Kidney epithelial cell (primary cell): ENCODE data around the gene XCL1. TPM values are rescaled to one million over a fixed set of nuclear protein-coding genes. Genes with fewer than 3 reads are reported as not detected.
A peak's percentile ranks its signal among the peaks of the same experiment; 100 is the strongest.
"Not testable (repeated sequence)": the region's sequence is repeated elsewhere in the genome, so short reads cannot be mapped to it uniquely, and the experiment has no call there.

Source experiments
- DNase-seq: peaks from one replicate; pipeline ENCODE4 v3.0.0-alpha.2; 2010; ENCODE audit warnings: low read depth
- H3K27me3 ChIP-seq: 2 replicates; pipeline ENCODE4 v1.6.0; 2011; ENCODE audit warnings: low read length; ENCODE audit not compliant: control insufficient read depth, insufficient read depth
- H3K36me3 ChIP-seq: 2 replicates; pipeline ENCODE4 v1.5.1; 2011; ENCODE audit warnings: low read length; ENCODE audit not compliant: control insufficient read depth, insufficient read depth
- H3K4me3 ChIP-seq: 2 replicates; pipeline ENCODE4 v1.5.1; 2011; ENCODE audit warnings: low read depth, mild to moderate bottlenecking, control low read depth, low read length
- CTCF ChIP-seq: IDR thresholded peaks from 2 replicates; pipeline ENCODE4 v1.5.1; 2011; ENCODE audit warnings: mild to moderate bottlenecking, moderate library complexity, low read length, control low read depth, inconsistent platforms; ENCODE audit not compliant: insufficient read depth, poor library complexity, severe bottlenecking
- total RNA-seq: library from RNA; depleted of rRNA; stranded (reverse); fragments of >200 nt; gene quantifications from 2 replicates; pipeline ENCODE4 v1.2.3, GENCODE V29; 2015

XCL1 gene
- not detected in 2 replicates for total RNA-seq

GRCh38 chr1:168576245-168576688 lies at the start of gene XCL1:
Gene XCL1 (plus strand): TSS chr1:168576605. CDS start chr1:168576638, 33 bp downstream.
- not testable (repeated sequence) for H3K36me3 ChIP-seq, DNase-seq, H3K27me3 ChIP-seq

GRCh38 chr1:168529518-168529917 lies 46.9 kb upstream of the XCL1 start:
- no peak for TF ChIP-seq CTCF
- no peaks in the 10 kb centered on the region for H3K36me3 ChIP-seq
- no peak for DNase-seq
- no peaks in the 10 kb centered on the region for H3K27me3 ChIP-seq
- no peak overlapping the region for H3K4me3 ChIP-seq

More at GRCh38 chr1:168576245-168576688, at the start of gene XCL1:
- H3K4me3 ChIP-seq, result not testable (repeated sequence)

- no peaks in the 10 kb centered on the region for H3K36me3 ChIP-seq
- no peak overlapping the region for H3K4me3 ChIP-seq
- peak; percentile 59 for DNase-seq
- TF ChIP-seq CTCF, result no peak
- no peaks in the 10 kb centered on the region for H3K27me3 ChIP-seq
Observed at GRCh38 chr1:168531615-168532345, 44.6 kb upstream of the XCL1 start.

GRCh38 chr1:168535536-168535935 lies 40.9 kb upstream of the XCL1 start:
- TF ChIP-seq CTCF, result no peak
- DNase-seq, result no peak
- Histone ChIP-seq H3K27me3 (no peaks in the 10 kb centered on the region), H3K4me3 (no peak overlapping the region), H3K36me3 (no peaks in the 10 kb centered on the region)

GRCh38 chr1:168540798-168541197 lies 35.6 kb upstream of the XCL1 start:
- not testable (repeated sequence) for H3K4me3 ChIP-seq, H3K36me3 ChIP-seq, H3K27me3 ChIP-seq, DNase-seq

- H3K27me3 ChIP-seq, DNase-seq, H3K36me3 ChIP-seq: not testable (repeated sequence)
Observed at GRCh38 chr1:168542978-168543377, 33.4 kb upstream of the XCL1 start.

GRCh38 chr1:168543840-168544498 lies 32.4 kb upstream of the XCL1 start, which contains the start of gene XCL2:
Gene XCL2 (minus strand): TSS chr1:168543997. CDS start chr1:168543964, 33 bp downstream.
- not testable (repeated sequence) for H3K36me3 ChIP-seq, H3K4me3 ChIP-seq, DNase-seq

More at GRCh38 chr1:168542978-168543377, 33.4 kb upstream of the XCL1 start:
- not testable (repeated sequence) for H3K4me3 ChIP-seq

More at GRCh38 chr1:168543840-168544498, 32.4 kb upstream of the XCL1 start, which contains the start of gene XCL2:
- H3K27me3 ChIP-seq, result not testable (repeated sequence)
